ENCODE data around the gene IGSF6. TPM values are rescaled to one million over a fixed set of nuclear protein-coding genes. Genes with fewer than 3 reads are reported as not detected.
"Not testable (repeated sequence)": the region's sequence is repeated elsewhere in the genome, so short reads cannot be mapped to it uniquely, and the experiment has no call there.

Gene IGSF6
- total RNA-seq, 1 experiment from 2014 or later: 0.36 TPM

- H3K4me2 ChIP-seq (ENCODE audit: low read length): no peak overlapping the region
- no peaks in the 10 kb centered on the region for H3K9me2 ChIP-seq (replicated peaks; ENCODE audit: low read length)
- no peaks in the 10 kb centered on the region for H3K79me2 ChIP-seq (ENCODE audit: low read length)
- no peaks in the 10 kb centered on the region for H3K4me1 ChIP-seq (ENCODE audit: insufficient read depth, low read length)
- ChIA-PET CTCF (no interaction called here), POLR2A (ENCODE audit: unreplicated experiment) (no interaction called here)
- H3K4me3 ChIP-seq (ENCODE audit: low read length): no peak overlapping the region
- DNase-seq: no peak
- ATAC-seq: no peak
- no peaks in the 10 kb centered on the region for H3K36me3 ChIP-seq (ENCODE audit: low read depth, low read length)
- H3F3A ChIP-seq (ENCODE audit: low read length, unreplicated experiment): no peaks in the 10 kb centered on the region
- no peaks in the 10 kb centered on the region for H3K9me3 ChIP-seq (ENCODE audit: low read length)
- no peak overlapping the region for H3K9ac ChIP-seq (ENCODE audit: low read length)
- H2AFZ ChIP-seq (ENCODE audit: low read length): no peak overlapping the region
- TF ChIP-seq EZH2phosphoT487 (IDR thresholded peaks at IDR 0.05; ENCODE audit: borderline replicate concordance, low read length) (no peak), EZH2 (IDR thresholded peaks at IDR 0.05; ENCODE audit: low read length, unreplicated experiment) (no peak)
- TF ChIP-seq, protein P1, sequence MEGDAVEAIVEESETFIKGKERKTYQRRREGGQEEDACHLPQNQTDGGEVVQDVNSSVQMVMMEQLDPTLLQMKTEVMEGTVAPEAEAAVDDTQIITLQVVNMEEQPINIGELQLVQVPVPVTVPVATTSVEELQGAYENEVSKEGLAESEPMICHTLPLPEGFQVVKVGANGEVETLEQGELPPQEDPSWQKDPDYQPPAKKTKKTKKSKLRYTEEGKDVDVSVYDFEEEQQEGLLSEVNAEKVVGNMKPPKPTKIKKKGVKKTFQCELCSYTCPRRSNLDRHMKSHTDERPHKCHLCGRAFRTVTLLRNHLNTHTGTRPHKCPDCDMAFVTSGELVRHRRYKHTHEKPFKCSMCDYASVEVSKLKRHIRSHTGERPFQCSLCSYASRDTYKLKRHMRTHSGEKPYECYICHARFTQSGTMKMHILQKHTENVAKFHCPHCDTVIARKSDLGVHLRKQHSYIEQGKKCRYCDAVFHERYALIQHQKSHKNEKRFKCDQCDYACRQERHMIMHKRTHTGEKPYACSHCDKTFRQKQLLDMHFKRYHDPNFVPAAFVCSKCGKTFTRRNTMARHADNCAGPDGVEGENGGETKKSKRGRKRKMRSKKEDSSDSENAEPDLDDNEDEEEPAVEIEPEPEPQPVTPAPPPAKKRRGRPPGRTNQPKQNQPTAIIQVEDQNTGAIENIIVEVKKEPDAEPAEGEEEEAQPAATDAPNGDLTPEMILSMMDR (conservative IDR thresholded peaks at IDR 0.05; ENCODE audit: low read depth, low read length): no peak
- no TSS peak for BruUV-seq (replicated peaks)
- no peak overlapping the region for H3K27ac ChIP-seq (ENCODE audit: low read length)
- H3K27me3 ChIP-seq (ENCODE audit: low read length): no peaks in the 10 kb centered on the region
- H4K20me1 ChIP-seq (ENCODE audit: low read length): no peaks in the 10 kb centered on the region
- intact Hi-C loops (cut with micrococcal nuclease): no loop called here
Observed at GRCh38 chr16:21694609-21695008, 42.2 kb upstream of the IGSF6 start.

DNA sequence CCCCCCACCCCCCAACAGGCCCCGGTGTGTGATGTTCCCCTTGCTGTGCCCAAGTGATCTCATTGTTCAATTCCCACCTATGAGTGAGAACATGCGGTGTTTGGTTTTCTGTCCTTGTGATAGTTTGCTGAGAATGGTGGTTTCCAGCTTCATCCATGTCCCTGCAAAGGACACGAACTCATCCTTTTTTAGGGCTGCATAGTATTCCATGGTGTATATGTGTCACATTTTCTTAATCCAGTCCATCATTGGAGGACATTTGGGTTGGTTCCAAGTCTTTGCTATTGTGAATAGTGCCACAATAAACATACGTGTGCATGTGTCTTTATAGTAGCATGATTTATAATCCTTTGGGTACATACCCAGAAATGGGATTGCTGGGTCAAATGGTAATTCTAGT lies 38.6 kb upstream of the IGSF6 start:
- H3K79me2 ChIP-seq (ENCODE audit: low read length); CTCF ChIA-PET; H3K9me3 ChIP-seq (ENCODE audit: low read length); H3K9ac ChIP-seq (ENCODE audit: low read length); H3F3A ChIP-seq (ENCODE audit: low read length, unreplicated experiment); H2AFZ ChIP-seq (ENCODE audit: low read length); POLR2A ChIA-PET (ENCODE audit: unreplicated experiment); BruUV-seq (replicated peaks); H4K20me1 ChIP-seq (ENCODE audit: low read length); H3K4me2 ChIP-seq (ENCODE audit: low read length); H3K4me1 ChIP-seq (ENCODE audit: insufficient read depth, low read length); DNase-seq; H3K4me3 ChIP-seq (ENCODE audit: low read length); ATAC-seq; H3K27ac ChIP-seq (ENCODE audit: low read length); H3K27me3 ChIP-seq (ENCODE audit: low read length); H3K36me3 ChIP-seq (ENCODE audit: low read depth, low read length); H3K9me2 ChIP-seq (replicated peaks; ENCODE audit: low read length); intact Hi-C loops (cut with micrococcal nuclease): not testable (repeated sequence)

GRCh38 chr16:21689107-21689506 lies 36.7 kb upstream of the IGSF6 start:
- BruUV-seq (replicated peaks): no TSS peak
- no peak overlapping the region for H3K27ac ChIP-seq (ENCODE audit: low read length)
- ChIA-PET POLR2A (ENCODE audit: unreplicated experiment) (no interaction called here), CTCF (no interaction called here)
- H3K79me2 ChIP-seq (ENCODE audit: low read length): no peaks in the 10 kb centered on the region
- no peaks in the 10 kb centered on the region for H3K9me2 ChIP-seq (replicated peaks; ENCODE audit: low read length)
- H3K4me3 ChIP-seq (ENCODE audit: low read length): no peak overlapping the region
- intact Hi-C loops (cut with micrococcal nuclease): no loop called here
- no peaks in the 10 kb centered on the region for H3K9me3 ChIP-seq (ENCODE audit: low read length)
- H3K4me1 ChIP-seq (ENCODE audit: insufficient read depth, low read length): no peaks in the 10 kb centered on the region
- H4K20me1 ChIP-seq (ENCODE audit: low read length): no peaks in the 10 kb centered on the region
- no peak overlapping the region for H3K4me2 ChIP-seq (ENCODE audit: low read length)
- TF ChIP-seq EZH2 (IDR thresholded peaks at IDR 0.05; ENCODE audit: low read length, unreplicated experiment) (no peak), EZH2phosphoT487 (IDR thresholded peaks at IDR 0.05; ENCODE audit: borderline replicate concordance, low read length) (no peak)
- TF ChIP-seq, protein P1 (conservative IDR thresholded peaks at IDR 0.05; ENCODE audit: low read depth, low read length): no peak
- H3K9ac ChIP-seq (ENCODE audit: low read length): no peak overlapping the region
- no peak overlapping the region for H2AFZ ChIP-seq (ENCODE audit: low read length)
- H3F3A ChIP-seq (ENCODE audit: low read length, unreplicated experiment): no peaks in the 10 kb centered on the region
- no peaks in the 10 kb centered on the region for H3K36me3 ChIP-seq (ENCODE audit: low read depth, low read length)
- no peak for ATAC-seq
- DNase-seq: no peak
- H3K27me3 ChIP-seq (ENCODE audit: low read length): peaks cover 3% of the 10 kb centered on the region; the same call in 1 of the 2 replicates
